ENCODE data around the gene DMWD.

Gene DMWD

DNA sequence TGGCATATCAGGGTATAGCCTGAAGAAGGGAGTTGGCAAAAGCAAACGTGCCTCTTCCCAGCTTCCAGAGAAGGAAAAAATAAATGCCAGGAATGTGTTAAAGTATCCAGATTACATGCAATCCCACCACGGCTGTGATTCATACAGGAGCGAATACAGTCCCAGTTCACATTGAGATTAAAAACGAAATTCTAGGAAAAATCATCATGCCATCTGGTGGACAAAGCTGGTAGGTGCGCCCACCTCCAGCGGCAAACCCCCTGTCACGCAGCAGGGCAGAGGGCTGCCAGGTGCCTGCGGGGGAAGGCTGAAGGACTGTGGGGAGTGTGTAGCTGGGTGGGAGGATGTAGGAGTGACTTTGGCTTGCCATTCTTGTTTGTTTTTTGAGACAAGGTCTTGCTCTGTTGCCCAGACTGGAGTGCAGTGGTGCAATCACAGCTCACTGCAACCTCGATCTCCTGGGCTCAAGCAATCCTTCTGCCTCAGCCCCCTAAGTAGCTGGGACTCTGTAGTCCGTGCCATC is 6.4 kb upstream of the DMWD start:
- Histone ChIP-seq H3K4me2 (ENCODE audit: insufficient read depth, low read length) (no peak overlapping the region), H2AFZ (ENCODE audit: low read depth, low read length) (no peak overlapping the region), H3K4me3 (ENCODE audit: low read depth in 1 of 2, low read length in 2 of 2) (no peak overlapping the region), H3K9me3 (ENCODE audit: insufficient read depth, low read length, severe bottlenecking) (no peaks in the 10 kb centered on the region), H3K4me1 (ENCODE audit: insufficient read depth, low read length) (peaks cover 9% of the 10 kb centered on the region), H3K79me2 (ENCODE audit: insufficient read depth, low read length) (no peaks in the 10 kb centered on the region), H3K9ac (ENCODE audit: low read depth, low read length) (no peak overlapping the region), H4K20me1 (ENCODE audit: insufficient read depth, low read length) (no peaks in the 10 kb centered on the region), H3K27me3 (ENCODE audit: insufficient read depth, low read length, poor library complexity) (no peaks in the 10 kb centered on the region), H3K36me3 (ENCODE audit: insufficient read depth, low read length) (no peaks in the 10 kb centered on the region), H3K27ac (ENCODE audit: low read length) (no peak overlapping the region)
- ATAC-seq (ENCODE audit: insufficient read depth, low read depth), result peak; percentile 99
- TF ChIP-seq EZH2 (IDR thresholded peaks at IDR 0.05; ENCODE audit: borderline replicate concordance, low read depth, low read length, severe bottlenecking), result no peak
- TF ChIP-seq, protein P1, sequence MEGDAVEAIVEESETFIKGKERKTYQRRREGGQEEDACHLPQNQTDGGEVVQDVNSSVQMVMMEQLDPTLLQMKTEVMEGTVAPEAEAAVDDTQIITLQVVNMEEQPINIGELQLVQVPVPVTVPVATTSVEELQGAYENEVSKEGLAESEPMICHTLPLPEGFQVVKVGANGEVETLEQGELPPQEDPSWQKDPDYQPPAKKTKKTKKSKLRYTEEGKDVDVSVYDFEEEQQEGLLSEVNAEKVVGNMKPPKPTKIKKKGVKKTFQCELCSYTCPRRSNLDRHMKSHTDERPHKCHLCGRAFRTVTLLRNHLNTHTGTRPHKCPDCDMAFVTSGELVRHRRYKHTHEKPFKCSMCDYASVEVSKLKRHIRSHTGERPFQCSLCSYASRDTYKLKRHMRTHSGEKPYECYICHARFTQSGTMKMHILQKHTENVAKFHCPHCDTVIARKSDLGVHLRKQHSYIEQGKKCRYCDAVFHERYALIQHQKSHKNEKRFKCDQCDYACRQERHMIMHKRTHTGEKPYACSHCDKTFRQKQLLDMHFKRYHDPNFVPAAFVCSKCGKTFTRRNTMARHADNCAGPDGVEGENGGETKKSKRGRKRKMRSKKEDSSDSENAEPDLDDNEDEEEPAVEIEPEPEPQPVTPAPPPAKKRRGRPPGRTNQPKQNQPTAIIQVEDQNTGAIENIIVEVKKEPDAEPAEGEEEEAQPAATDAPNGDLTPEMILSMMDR (IDR thresholded peaks at IDR 0.05; ENCODE audit: borderline replicate concordance, extremely low read depth, low read length, poor library complexity, severe bottlenecking), result peak; percentile 96
- peak; percentile 79 for DNase-seq

- Histone ChIP-seq H3K4me2 (ENCODE audit: insufficient read depth, low read length) (no peak overlapping the region), H3K9ac (ENCODE audit: low read depth, low read length) (no peak overlapping the region), H3K9me3 (ENCODE audit: insufficient read depth, low read length, severe bottlenecking) (no peaks in the 10 kb centered on the region), H3K4me3 (ENCODE audit: low read depth in 1 of 2, low read length in 2 of 2) (no peak overlapping the region), H3K27ac (ENCODE audit: low read length) (no peak overlapping the region), H3K36me3 (ENCODE audit: insufficient read depth, low read length) (peaks cover 7% of the 10 kb centered on the region), H2AFZ (ENCODE audit: low read depth, low read length) (no peak overlapping the region; the same call in 1 of the 2 replicates), H4K20me1 (ENCODE audit: insufficient read depth, low read length) (peaks cover 10% of the 10 kb centered on the region; the same call in 1 of the 2 replicates), H3K4me1 (ENCODE audit: insufficient read depth, low read length) (peaks cover 30% of the 10 kb centered on the region), H3K79me2 (ENCODE audit: insufficient read depth, low read length) (peaks cover 17% of the 10 kb centered on the region), H3K27me3 (ENCODE audit: insufficient read depth, low read length, poor library complexity) (no peaks in the 10 kb centered on the region)
- DNase-seq (no peak), ATAC-seq (ENCODE audit: insufficient read depth, low read depth) (no peak)
- TF ChIP-seq, protein P1 (IDR thresholded peaks at IDR 0.05; ENCODE audit: borderline replicate concordance, extremely low read depth, low read length, poor library complexity, severe bottlenecking), result no peak
- TF ChIP-seq EZH2 (IDR thresholded peaks at IDR 0.05; ENCODE audit: borderline replicate concordance, low read depth, low read length, severe bottlenecking), result no peak
Measured at GRCh38 chr19:45794627-45795026, 2.0 kb upstream of the DMWD start.

DNA sequence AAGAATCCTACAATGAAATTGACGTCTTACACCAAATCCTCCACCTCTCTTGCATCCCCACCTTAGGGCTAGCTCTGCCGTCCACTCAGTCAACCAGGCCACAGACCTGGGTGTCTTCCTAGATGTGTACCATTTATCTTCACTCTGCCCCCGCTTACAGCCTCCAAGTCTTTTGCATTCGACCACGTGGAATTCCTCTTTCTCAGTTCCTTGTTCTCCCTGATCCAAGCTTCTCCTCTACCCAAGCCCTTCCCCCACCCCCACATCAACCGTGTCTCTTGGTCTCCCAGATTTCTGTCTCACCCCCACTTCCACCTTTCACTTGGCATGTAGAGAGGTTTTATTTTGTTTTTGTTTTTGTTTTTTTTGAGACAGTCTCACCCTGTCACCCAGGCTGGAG is 1.2 kb upstream of the DMWD start:
- H3K9ac ChIP-seq (ENCODE audit: low read depth, low read length), result no peak overlapping the region
- H3K4me1 ChIP-seq (ENCODE audit: insufficient read depth, low read length), result peaks cover 23% of the 10 kb centered on the region
- no peaks in the 10 kb centered on the region for H3K27me3 ChIP-seq (ENCODE audit: insufficient read depth, low read length, poor library complexity)
- no peaks in the 10 kb centered on the region for H3K9me3 ChIP-seq (ENCODE audit: insufficient read depth, low read length, severe bottlenecking)
- H2AFZ ChIP-seq (ENCODE audit: low read depth, low read length), result no peak overlapping the region
- TF ChIP-seq EZH2 (IDR thresholded peaks at IDR 0.05; ENCODE audit: borderline replicate concordance, low read depth, low read length, severe bottlenecking), result no peak
- TF ChIP-seq, protein P1 (IDR thresholded peaks at IDR 0.05; ENCODE audit: borderline replicate concordance, extremely low read depth, low read length, poor library complexity, severe bottlenecking), result no peak
- peaks cover 14% of the 10 kb centered on the region for H3K36me3 ChIP-seq (ENCODE audit: insufficient read depth, low read length)
- ATAC-seq (ENCODE audit: insufficient read depth, low read depth) (no peak), DNase-seq (no peak)
- H3K4me2 ChIP-seq (ENCODE audit: insufficient read depth, low read length), result no peak overlapping the region
- H3K4me3 ChIP-seq (ENCODE audit: low read depth in 1 of 2, low read length in 2 of 2), result no peak overlapping the region
- peaks cover 14% of the 10 kb centered on the region for H4K20me1 ChIP-seq (ENCODE audit: insufficient read depth, low read length)
- H3K79me2 ChIP-seq (ENCODE audit: insufficient read depth, low read length), result peaks cover 17% of the 10 kb centered on the region
- H3K27ac ChIP-seq (ENCODE audit: low read length), result no peak overlapping the region
